NAMALWA (cell line): ENCODE results near the gene HYAL2.
A peak's percentile ranks its signal among the peaks of the same experiment; 100 is the strongest.

Source experiments
- DNase-seq: peaks from one replicate; pipeline ENCODE4 v3.0.0-alpha.2; 2015; ENCODE audit warnings: low spot score

The HYAL2 gene

GRCh38 chr3:50350527-50351322 is 28.2 kb upstream of the HYAL2 start, which contains the start of the genes CYB561D2 and NPRL2:
Gene CYB561D2 (plus strand): TSS chr3:50350862. CDS start chr3:50351434, 572 bp downstream.
Gene NPRL2 (minus strand): TSS chr3:50350775. CDS start chr3:50350652, 123 bp downstream.
- peak; percentile 91 for DNase-seq

- DNase-seq: no peak
These were observed 27.6 kb upstream of the HYAL2 start for GRCh38 chr3:50350213-50350526.

GRCh38 chr3:50347187-50347813 is 24.8 kb upstream of the HYAL2 start:
- DNase-seq: peak; percentile 76

GRCh38 chr3:50345586-50346234 is 23.2 kb upstream of the HYAL2 start, which contains the start of gene ZMYND10:
Gene ZMYND10 (minus strand): TSS chr3:50345732. CDS start chr3:50345579, 153 bp downstream.
- DNase-seq: peak; percentile 50

- no peak for DNase-seq
These were observed 22.5 kb upstream of the HYAL2 start for GRCh38 chr3:50345008-50345407.

- no peak for DNase-seq
These were observed 20.5 kb upstream of the HYAL2 start for GRCh38 chr3:50342813-50343633.

GRCh38 chr3:50341996-50342650 is 19.6 kb upstream of the HYAL2 start:
- no peak for DNase-seq

- no peak for DNase-seq
These were observed 19.0 kb upstream of the HYAL2 start for GRCh38 chr3:50341537-50341936.

- no peak for DNase-seq
These were observed 18.1 kb upstream of the HYAL2 start, which contains the start of gene RASSF1 for GRCh38 chr3:50340448-50341329. Gene RASSF1 (minus strand): TSS chr3:50340836. CDS start chr3:50340805, 31 bp downstream.

- no peak for DNase-seq
These were observed 17.6 kb upstream of the HYAL2 start for GRCh38 chr3:50340147-50340447.

- no peak for DNase-seq
These were observed 17.1 kb upstream of the HYAL2 start for GRCh38 chr3:50339485-50340146.

GRCh38 chr3:50338965-50339364 is 16.4 kb upstream of the HYAL2 start:
- no peak for DNase-seq

- peak; percentile 93 for DNase-seq
These were observed 14.8 kb upstream of the HYAL2 start for GRCh38 chr3:50337175-50337861.

- DNase-seq: no peak
These were observed 14.1 kb upstream of the HYAL2 start for GRCh38 chr3:50336452-50337174.

GRCh38 chr3:50334339-50335075 is 12.0 kb upstream of the HYAL2 start:
- no peak for DNase-seq

- DNase-seq: no peak
These were observed 11.3 kb upstream of the HYAL2 start for GRCh38 chr3:50333744-50334328.

- no peak for DNase-seq
These were observed 8.9 kb upstream of the HYAL2 start for GRCh38 chr3:50331364-50331907.
